ENCODE measurements around the gene ACTN3.
"Not testable (repeated sequence)": the region's sequence is repeated elsewhere in the genome, so short reads cannot be mapped to it uniquely, and the experiment has no call there.

The ACTN3 gene

DNA sequence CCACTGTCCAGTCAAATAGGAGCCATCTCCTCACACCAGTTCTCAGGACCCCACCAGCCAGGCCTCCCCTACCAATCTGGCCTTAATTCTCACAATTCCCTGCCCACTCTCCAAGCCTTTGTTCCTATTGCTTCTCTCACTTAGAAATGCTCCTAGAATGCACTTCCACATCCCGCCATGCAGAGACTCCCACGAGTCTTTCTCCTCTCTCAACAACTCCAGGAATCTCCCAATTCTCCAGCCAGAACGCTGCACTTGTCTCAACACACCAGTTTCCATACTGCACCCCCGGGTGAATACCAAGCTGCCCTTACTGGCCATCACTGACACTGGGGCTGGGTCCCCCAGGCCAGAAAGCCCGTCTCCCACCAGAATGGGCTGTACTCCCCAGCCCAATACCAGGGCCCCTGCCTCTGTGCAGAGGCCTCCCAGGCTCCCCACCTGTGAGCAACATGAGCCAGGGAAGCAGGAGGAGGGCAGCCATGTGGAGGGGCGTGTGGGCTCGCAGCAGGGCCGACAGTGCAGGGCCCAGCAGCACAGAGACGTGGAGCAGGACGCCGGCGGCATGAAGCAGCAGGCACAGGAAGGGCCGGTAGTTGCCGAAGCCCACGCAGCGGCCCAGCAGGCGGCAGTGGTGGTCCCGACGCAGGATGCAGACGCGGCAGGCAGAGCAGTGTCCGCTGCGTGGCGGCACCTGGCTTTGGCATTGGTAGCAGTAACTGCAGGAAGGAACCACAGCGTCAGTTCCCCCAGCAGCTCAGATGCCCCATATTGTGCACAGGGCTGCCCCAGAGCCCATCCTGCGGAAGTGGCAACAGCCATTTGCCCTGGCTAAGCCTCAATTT, 3.2 kb upstream of the ACTN3 start:
- no peak for DNase-seq (ENCODE audit: insufficient read length, low spot score)
- FAIRE-seq, result peak; percentile 90

- FAIRE-seq; DNase-seq (ENCODE audit: insufficient read length, low spot score): not testable (repeated sequence)
Observed at GRCh38 chr11:66544952-66545351, 1.8 kb upstream of the ACTN3 start.

- FAIRE-seq (peak; percentile 99), DNase-seq (ENCODE audit: insufficient read length, low spot score) (peak; percentile 100)
Observed at GRCh38 chr11:66545701-66546367, 869 bp upstream of the ACTN3 start, which contains the start of gene ZDHHC24. Gene ZDHHC24 (minus strand): TSS chr11:66546048. CDS start chr11:66546003, 45 bp downstream.

DNA sequence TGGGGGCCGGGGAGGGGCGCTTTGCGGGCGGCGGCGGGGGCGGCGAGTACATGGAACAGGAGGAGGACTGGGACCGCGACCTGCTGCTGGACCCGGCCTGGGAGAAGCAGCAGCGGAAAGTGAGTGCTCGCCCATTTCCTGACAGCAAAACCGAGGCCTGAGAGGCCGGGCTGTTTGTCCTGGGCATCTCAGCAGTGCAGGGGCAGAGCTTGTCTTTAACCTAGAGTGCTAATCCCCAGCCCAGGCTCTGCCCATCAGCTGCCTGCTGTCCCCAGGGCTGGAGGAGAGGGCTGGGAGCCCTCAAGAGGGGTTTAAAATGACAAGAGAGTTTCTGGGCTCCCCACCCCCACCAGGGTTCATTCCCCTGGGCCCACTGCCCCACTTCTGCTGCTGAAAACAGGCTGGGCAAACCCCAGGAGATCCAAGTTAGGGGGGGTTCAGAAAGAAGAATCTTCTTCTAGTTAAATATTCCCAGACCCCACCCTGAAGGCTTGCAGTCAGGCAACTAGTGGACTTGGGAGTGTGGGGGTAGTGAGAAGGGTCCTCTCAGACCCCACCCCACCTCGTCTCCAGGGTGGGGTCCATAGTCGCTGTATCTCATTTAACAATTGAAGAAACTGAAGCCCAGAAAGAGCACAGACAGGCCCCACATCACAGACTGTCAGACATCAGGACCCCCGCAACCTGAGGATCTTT, 411 bp downstream of the ACTN3 start:
- FAIRE-seq (no peak), DNase-seq (ENCODE audit: insufficient read length, low spot score) (no peak)

- DNase-seq (ENCODE audit: insufficient read length, low spot score) (no peak), FAIRE-seq (peak; percentile 75)
Observed at GRCh38 chr11:66547662-66548009, 933 bp downstream of the ACTN3 start.

GRCh38 chr11:66548041-66548440, 1.3 kb downstream of the ACTN3 start:
- FAIRE-seq, result no peak
- no peak for DNase-seq (ENCODE audit: insufficient read length, low spot score)

DNA sequence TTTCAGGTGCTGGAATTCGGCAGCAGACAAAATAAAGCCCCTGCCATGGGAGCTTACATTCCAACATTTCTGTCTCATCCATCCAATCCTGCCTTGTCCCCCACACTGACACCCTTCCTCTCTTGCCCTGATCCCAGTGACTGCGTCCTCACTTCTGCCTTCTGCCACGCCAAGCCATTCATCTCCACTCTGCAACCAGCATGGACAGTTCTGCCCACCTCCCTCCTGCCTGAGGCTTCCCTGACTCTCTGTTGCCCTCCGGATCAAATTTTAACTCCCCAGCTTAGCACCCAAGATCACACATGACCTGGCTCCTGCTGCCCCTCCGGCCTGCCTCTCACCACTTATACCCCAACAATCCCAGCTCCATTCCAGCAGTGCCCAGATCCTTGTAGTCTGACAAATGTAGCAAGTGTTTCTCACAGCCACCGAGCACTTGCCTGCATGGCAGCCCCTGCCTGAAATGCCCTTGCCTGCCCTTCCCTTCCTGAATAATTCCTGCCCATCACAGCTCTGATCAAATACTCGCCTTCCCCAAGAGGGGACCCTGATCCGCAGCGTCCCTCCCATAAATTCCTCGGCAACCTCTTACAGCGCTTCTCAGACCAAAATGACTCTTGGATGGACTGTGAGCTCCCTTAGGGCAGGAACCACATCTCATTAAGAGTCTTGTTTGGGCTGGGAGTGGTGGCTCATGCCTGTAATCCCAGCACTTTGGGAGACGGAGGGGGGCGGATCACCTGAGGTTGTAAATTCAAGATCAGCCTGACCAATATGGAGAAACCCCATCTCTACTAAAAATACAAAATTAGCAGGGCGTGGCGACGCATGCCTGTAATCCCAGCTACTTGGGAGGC, 2.3 kb downstream of the ACTN3 start:
- FAIRE-seq (peak; percentile 74), DNase-seq (ENCODE audit: insufficient read length, low spot score) (no peak)

- DNase-seq (ENCODE audit: insufficient read length, low spot score) (no peak), FAIRE-seq (no peak)
Observed at GRCh38 chr11:66549696-66550095, 3.0 kb downstream of the ACTN3 start.

DNA sequence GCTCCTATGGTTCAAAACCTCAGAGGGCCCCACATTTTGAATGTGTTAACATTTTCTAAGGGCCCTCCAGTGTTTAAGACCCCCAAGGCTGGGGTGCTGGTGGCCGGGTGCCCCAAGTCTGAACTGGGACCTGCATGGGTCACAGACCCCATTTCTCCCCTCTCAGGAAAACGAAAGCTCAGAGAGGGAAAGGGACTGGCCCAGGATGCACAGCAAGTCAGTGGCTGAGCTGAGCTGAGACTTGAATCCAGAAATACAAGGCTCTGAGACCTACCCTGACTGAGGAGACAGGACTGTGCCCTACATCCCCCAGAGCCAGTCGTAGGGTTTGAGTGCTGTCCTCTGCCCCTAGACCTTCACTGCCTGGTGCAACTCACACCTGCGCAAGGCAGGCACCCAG, 4.2 kb downstream of the ACTN3 start:
- FAIRE-seq (no peak), DNase-seq (ENCODE audit: insufficient read length, low spot score) (no peak)

DNA sequence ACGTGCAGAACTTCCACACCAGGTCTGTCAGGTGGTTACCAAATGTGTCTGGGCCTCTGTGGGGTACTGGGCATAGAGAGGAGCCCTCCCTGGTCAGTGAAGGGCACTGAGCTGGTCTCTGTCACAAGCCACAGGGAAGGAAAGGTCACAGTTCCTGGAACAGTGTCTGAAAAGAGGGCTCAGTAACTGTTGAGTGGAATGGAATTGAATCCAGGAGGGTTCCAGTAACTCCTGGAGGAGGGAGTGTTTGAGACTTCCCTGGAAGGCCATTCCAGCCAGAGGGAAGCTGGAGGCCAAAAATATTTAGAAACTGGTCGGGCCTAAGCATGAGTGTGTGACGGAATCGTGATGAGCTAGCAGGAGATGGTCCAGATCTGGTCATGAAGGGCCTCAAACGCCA, 7.9 kb downstream of the ACTN3 start:
- FAIRE-seq, result no peak

DNA sequence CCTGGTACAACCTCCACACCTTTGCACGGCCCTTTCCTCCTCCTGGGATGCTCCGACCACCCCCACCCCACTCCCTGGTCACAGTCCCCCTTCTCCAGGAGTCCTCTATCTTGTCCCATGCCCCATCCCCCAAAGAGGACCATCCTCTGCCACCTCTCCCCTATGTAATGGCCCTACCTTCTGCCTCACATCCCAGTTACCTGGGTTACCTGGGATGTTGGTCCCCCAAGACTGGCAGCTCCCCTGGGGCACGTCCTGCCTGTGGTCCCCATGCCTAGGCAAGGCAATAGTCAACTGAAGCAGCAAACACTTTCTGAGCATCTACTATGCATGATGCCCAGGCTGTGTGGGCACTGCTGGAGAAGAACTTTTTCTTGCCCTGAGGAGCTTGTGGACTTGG, 8.7 kb downstream of the ACTN3 start:
- DNase-seq (ENCODE audit: insufficient read length, low spot score) (no peak), FAIRE-seq (peak; percentile 86)

More for the DNA sequence above, 7.9 kb downstream of the ACTN3 start:
- no peak for DNase-seq (ENCODE audit: insufficient read length, low spot score)

GRCh38 chr11:66556086-66556485, 9.4 kb downstream of the ACTN3 start:
- FAIRE-seq (peak; percentile 16), DNase-seq (ENCODE audit: insufficient read length, low spot score) (no peak)

DNA sequence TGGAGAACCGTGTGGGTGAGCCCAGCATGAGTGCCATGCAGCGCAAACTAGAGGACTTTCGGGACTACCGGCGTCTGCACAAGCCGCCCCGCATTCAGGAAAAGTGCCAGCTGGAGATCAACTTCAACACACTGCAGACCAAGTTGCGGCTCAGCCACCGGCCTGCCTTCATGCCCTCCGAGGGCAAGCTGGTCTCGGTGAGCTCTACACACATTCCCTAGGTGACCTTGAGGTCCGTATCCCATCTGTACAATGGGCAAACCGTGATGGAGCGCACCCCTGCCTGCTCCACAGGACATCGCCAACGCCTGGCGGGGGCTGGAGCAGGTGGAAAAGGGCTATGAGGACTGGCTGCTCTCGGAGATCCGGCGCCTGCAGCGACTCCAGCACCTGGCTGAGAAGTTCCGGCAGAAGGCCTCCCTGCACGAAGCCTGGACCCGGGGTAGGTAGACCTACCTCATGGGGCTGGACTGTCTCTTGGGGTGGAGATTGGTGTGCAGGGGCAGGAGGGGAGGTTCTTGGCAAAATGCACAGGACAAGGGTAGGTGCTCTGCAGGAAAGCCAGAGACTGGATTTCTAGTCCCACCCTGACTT, 11.1 kb downstream of the ACTN3 start:
- FAIRE-seq, result no peak
- DNase-seq (ENCODE audit: insufficient read length, low spot score), result no peak

GRCh38 chr11:66559142-66559865, 12.6 kb downstream of the ACTN3 start:
- FAIRE-seq (no peak), DNase-seq (ENCODE audit: insufficient read length, low spot score) (no peak)

DNA sequence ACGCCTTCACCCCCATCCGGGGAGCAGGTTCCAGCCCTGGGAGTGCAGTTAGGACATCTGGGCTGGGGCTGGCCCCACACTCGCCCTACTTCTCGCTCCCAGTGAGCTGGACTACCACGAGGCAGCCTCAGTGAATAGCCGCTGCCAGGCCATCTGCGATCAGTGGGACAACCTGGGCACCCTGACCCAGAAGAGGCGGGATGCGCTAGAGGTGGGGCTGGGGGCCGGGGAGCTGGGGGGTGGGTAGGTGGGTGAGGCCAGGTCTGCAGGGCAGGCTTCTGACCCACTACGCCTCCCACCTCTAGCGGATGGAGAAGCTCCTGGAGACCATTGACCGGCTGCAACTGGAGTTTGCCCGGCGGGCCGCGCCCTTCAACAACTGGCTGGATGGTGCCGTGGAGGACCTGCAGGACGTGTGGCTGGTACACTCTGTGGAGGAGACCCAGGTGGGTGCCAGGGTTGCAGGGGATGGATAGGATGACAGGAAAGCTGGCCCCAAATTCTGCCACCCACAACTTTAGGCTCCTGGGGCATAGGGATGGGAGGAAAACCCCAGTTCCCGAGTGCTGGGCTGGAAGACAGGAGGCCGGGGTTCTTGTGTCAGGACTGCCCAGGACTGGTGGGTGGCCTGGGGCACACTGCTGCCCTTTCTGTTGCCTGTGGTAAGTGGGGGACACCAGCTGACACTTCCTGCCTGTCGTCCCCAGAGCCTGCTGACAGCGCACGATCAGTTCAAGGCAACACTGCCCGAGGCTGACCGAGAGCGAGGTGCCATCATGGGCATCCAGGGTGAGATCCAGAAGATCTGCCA, 13.4 kb downstream of the ACTN3 start:
- no peak for DNase-seq (ENCODE audit: insufficient read length, low spot score)
- FAIRE-seq, result no peak

DNA sequence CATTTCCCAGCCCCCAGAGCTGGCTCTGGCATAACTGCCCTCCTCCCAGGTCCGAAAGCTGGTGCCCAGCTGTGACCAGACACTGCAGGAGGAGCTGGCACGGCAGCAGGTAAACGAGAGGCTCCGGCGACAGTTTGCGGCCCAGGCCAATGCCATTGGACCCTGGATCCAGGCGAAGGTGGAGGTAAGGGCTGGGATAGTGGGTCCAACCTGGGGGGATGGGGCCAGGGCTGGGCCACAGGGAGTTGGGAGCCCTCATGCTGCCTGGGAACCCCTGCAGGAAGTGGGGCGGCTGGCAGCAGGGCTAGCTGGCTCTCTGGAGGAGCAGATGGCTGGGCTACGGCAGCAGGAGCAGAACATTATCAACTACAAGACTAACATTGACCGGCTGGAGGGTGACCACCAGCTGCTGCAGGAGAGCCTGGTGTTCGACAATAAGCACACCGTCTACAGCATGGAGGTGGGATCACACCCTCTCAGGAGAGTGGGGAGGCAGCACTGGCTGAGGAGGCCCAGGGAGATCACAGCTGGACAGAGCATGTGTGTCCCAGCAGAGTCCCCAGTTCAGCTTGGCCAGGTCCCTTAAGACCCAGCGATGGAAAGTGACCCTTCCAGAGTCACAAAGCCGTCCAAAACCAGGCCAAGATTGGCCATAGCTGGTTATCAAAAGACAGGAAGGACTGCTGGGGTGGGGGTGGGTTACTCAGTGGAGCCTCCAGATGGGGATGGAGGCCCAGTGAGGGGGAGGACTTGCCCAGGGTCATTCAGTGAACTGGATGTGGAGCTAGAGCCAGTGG, 14.7 kb downstream of the ACTN3 start:
- FAIRE-seq (no peak), DNase-seq (ENCODE audit: insufficient read length, low spot score) (no peak)

- FAIRE-seq (no peak), DNase-seq (ENCODE audit: insufficient read length, low spot score) (no peak)
Observed at GRCh38 chr11:66561975-66562248, 15.2 kb downstream of the ACTN3 start.

- DNase-seq (ENCODE audit: insufficient read length, low spot score) (no peak), FAIRE-seq (no peak)
Observed at GRCh38 chr11:66562275-66562674, 15.6 kb downstream of the ACTN3 start.
